Activated CD4-positive, alpha-beta T cell treated with anti-CD3 and anti-CD28 coated beads, Interleukin-2, Interleukin-6, amounts not matched to agents 100 ng/mL and 50 ng/mL, durations not matched to agents 16 hours and 8 hours (primary cell): ENCODE results near the gene MCM7.

Experiments
- DNase-seq: peaks from one replicate; pipeline ENCODE4 v3.0.0-alpha.2; 2020

MCM7 gene

GRCh38 chr7:100093054-100093453 is 8.1 kb downstream of the MCM7 start:
- DNase-seq, result no peak

DNA sequence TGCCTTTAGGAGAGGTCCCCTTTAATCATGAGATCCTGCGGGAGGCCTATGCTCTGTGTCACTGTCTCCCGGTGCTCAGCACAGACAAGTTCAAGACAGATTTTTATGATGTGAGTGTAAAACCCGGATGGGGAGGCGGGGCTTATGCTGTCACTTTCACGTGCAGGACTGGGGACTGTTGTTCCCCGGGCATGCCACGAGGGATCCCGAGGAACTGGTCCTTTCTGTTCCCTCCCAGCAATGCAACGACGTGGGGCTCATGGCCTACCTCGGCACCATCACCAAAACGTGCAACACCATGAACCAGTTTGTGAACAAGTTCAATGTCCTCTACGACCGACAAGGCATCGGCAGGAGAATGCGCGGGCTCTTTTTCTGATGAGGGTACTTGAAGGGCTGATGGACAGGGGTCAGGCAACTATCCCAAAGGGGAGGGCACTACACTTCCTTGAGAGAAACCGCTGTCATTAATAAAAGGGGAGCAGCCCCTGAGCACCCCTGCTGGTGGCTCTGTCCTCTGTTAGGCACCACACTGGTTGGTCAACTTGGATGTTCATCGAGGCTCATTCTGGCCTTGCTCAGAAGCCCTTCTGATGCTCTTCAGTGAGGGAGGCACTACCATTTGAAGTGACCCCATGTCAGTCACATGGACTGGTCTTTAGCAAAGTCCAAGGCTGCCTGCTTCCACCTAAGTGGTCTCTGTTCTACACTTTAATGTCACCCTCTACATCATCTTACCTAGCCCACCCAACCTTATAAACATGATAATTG is 9.6 kb downstream of the MCM7 start:
- DNase-seq, result no peak

GRCh38 chr7:100090527-100091410 is 10.4 kb downstream of the MCM7 start:
- no peak for DNase-seq

GRCh38 chr7:100089458-100090196 is 11.6 kb downstream of the MCM7 start:
- no peak for DNase-seq

DNA sequence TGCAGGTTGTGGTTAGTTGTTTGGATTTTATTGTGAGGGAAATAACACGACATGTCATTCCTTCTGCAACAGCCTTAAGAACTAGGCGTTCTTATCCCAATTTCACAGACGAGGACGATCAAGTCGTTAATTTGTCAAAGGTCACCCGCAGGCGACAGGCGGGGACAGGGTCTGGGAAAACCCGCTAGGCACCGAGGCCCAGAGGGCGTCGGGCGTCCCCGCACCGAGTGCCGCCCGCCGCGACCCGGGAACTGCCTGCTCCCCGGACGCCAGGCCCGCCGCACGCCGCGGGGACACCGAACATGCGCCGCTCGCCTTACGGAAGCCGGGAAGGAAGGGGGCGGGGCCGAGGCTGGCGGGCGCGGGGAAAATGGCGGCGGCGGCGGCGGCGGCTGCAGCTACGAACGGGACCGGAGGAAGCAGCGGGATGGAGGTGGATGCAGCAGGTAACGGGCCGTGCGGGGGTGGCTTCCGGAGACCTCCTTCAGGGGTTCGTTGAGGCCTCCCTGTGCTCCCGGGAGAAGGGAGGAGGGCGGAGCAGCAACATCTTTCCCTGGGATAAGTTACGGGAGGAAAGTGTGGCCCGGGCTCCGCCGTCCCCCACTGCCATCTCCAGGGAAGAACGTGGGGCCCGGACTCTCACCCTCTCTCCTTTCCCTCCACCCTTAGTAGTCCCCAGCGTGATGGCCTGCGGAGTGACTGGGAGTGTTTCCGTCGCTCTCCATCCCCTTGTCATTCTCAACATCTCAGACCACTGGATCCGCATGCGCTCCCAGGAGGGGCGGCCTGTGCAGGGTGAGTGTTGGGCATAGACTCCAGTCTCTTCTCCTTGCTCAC is 12.4 kb downstream of the MCM7 start, which contains the start of gene COPS6:
Gene COPS6, plus strand, starts transcription at position 349 of the 837 bp plus-strand sequence. Its CDS starts 22 bp downstream, at position 371.
- DNase-seq, result peak; percentile 89

GRCh38 chr7:100088095-100088620 is 13.0 kb downstream of the MCM7 start:
- no peak for DNase-seq

DNA sequence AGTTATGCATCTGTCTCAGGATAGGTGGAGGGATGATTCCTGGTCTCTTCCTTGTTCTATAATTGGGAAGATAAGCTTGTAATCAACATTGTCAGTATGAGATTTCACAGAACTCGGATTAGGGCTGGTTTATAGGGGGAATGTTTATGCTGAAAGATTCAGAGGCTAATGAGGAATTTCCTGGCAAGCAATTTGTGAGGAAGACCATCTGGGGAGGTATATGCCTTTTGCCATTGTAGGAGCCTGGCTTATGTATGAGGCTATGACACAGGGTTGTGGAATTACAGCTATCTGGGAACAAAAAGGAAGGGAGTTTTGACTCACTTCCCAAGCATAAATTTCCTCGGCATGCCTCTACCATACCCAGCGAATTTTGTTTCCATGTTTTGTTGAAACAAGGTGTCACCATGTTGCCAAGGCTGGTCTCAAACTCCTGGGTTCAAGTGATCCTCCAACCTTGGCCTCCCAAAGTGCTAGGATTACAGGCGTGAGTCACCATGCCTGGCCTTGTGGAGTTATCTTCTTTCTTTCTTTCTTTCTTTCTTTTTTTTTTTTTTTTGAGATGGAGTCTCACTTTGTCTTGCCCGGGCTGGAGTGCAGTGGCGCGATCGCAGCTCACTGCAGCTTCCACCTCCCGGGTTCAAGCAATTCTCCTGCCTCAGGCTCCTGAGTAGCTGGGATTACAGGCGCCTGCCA is 14.0 kb downstream of the MCM7 start:
- no peak for DNase-seq

DNA sequence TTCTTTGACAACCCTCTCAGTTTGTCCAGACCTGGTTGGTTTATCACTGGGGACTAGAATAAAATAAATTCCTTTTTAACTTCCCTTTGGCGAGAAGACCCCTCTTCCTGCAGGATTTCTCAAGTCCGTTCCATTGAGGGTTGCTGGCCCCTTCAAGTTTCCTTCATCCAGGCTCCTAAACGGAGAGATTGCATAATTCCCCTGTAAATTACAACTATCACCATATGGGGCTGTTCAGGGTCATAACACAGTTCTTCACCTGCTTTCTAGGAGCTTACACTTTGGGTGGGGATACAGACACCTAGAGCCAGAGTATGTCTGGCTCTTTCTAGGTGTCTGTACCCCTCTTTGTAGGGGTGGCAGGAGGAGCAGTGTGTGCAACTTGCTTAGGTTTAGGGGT is 15.7 kb downstream of the MCM7 start:
- DNase-seq, result no peak

DNA sequence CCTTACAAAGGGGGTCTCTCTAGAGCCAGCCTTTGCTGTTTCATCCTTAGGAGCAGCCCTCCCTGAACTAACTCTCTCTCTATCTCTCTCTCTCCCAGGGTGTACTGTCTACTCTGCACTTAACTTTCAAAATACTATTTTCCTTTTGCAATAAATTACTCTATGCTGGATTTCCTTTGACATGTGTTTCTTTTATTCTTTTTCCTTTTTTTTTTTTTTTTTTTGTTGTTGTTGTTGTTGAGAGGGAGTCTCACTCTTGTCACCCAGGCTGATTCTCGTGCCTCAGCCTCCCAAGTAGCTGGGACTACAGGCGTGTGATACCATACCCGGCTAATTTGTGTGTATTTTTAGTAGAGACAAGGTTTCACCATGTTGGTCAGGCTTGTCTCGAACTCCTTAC is 18.2 kb downstream of the MCM7 start:
- no peak for DNase-seq

- DNase-seq, result peak; percentile 99
These were observed 19.6 kb downstream of the MCM7 start, which contains the start of gene ZNF3 for GRCh38 chr7:100081535-100082102. Gene ZNF3, minus strand, starts transcription at chr7:100081723. Its CDS starts 4,366 bp downstream, at chr7:100077357.

- no peak for DNase-seq
These were observed 20.2 kb downstream of the MCM7 start for GRCh38 chr7:100080907-100081534.

DNA sequence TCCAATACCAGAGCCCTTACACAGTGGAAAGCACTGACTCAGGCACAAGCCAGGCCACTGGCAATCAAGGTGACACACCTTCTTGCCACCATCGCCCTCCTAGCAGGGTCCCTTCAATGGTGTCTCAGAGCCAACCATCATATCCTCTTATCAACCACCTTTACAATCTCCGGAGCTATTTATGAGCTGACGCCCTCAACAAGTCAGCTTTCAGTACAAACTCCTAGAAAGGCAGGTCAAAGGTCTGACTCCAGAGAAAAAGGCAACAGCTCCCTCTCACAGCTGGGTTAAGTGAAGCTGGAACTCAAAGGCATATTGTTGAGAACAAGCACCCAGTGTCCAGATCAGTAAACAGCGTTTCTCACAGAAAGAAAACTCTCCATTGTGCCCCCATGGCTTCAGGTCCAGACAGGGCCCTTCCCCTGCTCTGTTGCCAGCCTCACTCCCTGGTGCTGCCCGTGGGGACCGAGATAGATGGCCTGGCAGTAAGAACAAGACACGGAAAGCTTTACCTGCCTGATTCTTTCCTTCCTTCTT is 22.1 kb downstream of the MCM7 start:
- DNase-seq, result no peak

GRCh38 chr7:100077205-100077604 is 24.0 kb downstream of the MCM7 start:
- DNase-seq, result no peak

DNA sequence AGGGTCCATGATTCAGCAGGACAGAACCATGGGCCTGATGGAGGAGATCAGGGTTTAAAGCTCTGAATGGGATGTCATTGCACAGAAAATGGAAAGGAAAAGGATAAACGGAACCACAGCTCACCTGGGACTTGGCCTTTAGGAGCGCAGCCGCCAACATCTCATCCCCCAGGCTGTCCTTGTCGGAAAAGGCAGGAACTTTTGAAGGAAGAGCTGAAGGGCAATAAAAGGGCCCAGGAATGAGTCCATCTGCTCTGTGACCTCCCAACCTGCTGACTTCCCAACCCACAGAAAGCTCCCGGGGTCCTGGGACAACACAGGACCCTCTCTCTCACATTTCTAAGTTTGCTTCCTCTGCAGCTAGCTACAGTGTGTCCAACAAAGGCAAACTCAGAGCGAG is 25.8 kb downstream of the MCM7 start:
- no peak for DNase-seq

DNA sequence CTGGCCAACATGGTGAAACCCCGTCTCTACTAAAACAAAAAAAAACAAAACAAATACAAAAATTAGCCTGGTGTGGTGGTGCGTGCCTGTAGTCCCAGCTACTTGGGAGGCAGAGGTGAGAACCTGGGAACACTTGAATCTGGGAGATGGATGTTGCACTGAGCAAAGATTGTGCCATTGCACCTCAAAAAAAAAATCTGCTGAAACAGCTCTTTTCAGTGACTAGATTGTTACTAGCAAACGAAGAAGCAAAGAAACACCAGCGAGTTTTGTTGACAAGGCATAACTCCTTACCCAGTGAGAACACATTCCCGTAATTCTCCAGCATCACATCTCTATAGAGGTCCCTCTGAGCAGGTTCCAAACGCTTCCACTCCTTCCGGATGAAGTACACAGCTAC is 26.4 kb downstream of the MCM7 start:
- no peak for DNase-seq

GRCh38 chr7:100072462-100072861 is 28.7 kb downstream of the MCM7 start:
- DNase-seq, result no peak

DNA sequence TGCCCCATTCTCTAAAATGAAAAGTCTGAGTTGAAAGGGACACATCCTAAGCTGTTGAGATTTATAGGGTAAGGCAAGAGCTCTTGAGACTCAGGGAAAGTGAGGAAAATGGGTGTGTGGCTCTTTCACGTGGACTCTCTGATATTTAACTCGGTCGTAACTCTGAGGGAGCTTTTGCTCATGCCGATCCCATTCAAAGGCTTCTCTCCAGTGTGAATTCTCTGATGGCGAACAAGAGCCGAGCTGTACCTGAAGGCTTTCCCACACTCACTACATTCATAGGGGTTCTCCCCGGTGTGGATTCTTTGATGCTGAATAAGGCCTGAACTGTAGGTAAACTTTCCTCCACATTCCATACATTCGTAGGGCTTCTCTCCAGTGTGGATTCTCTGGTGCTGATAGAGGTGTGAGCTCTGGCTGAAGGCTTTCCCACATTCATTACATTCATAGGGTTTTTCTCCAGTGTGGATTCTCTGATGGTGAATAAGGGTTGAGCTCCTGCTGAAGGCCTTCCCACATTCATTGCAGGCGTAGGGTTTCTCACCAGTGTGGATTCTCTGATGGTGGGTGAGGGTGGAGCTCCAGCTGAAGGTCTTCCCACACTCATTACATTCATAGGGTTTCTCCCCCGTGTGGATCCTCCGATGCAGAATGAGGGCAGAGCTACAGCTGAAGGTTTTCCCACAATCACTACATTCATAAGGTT is 30.0 kb downstream of the MCM7 start:
- DNase-seq, result no peak

- no peak for DNase-seq
These were observed 31.2 kb downstream of the MCM7 start for GRCh38 chr7:100069991-100070390.

DNA sequence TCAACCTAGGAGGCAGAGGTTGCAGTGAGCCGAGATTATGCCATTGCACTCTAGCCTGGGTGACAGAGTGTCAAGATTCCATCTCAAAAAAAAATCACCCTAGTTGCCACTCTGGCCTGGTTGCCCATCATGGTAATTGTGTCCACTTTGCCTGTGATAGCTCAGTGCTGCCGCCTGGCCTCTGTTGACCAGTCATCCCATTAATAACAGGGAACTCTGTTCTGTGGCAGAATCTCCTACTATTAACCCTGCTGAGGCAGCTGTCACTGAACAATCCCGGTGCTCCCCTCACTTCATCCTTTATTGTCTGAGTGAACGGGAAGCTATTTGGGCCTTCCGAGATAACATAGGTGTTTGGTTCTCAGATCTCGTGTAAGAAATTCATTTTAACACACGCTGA is 34.2 kb downstream of the MCM7 start:
- no peak for DNase-seq
